HepG2 (cell line): ENCODE measurements around the gene RIN3.

Experiments
- ATF3 ChIP-seq: sonication (generic); formaldehyde crosslinking; IDR thresholded peaks from 2 replicates; pipeline ENCODE4 v1.4.0; 2020; ENCODE audit warnings: missing genetic modification reagents
- CTCF ChIP-seq: sonication (generic); formaldehyde crosslinking; IDR thresholded peaks from 2 replicates; pipeline ENCODE4 v1.5.0; 2020; ENCODE audit warnings: mild to moderate bottlenecking, missing genetic modification reagents, moderate library complexity
- MAX ChIP-seq: IDR thresholded peaks from 2 replicates; pipeline ENCODE4 v1.6.1; 2012; ENCODE audit warnings: inconsistent platforms
- MTA1 ChIP-seq: sonication (generic); formaldehyde crosslinking; IDR thresholded peaks from 2 replicates; pipeline ENCODE4 v1.4.0; 2020; ENCODE audit warnings: missing genetic modification reagents, mild to moderate bottlenecking, borderline replicate concordance
- TERF1 ChIP-seq: sonication (generic); formaldehyde crosslinking; IDR thresholded peaks from 2 replicates; pipeline ENCODE4 v1.8.0; 2022; ENCODE audit warnings: mild to moderate bottlenecking, missing genetic modification reagents, moderate library complexity
- ZNF687 ChIP-seq: sonication (generic); formaldehyde crosslinking; IDR thresholded peaks from 2 replicates; pipeline ENCODE4 v1.5.1; 2020; ENCODE audit warnings: mild to moderate bottlenecking, missing genetic modification reagents, moderate library complexity

- TF ChIP-seq ZNF687 (no peak), ATF3 (CRISPR knock-in tag) (no peak), TERF1 (CRISPR knock-in tag) (no peak), MTA1 (CRISPR knock-in tag) (no peak), CTCF (no peak), MAX (no peak)
Observed at GRCh38 chr14:92685784-92686355, 172.3 kb downstream of the RIN3 start.
